CD4-positive, alpha-beta T cell treated with Interleukin-17A for 1 hour (primary cell): ENCODE measurements around the gene CDK19.
A peak's percentile ranks its signal among the peaks of the same experiment; 100 is the strongest.

ENCODE experiments used
- DNase-seq: peaks from one replicate; pipeline ENCODE4 v3.0.0-alpha.2; 2020

The CDK19 gene

DNA sequence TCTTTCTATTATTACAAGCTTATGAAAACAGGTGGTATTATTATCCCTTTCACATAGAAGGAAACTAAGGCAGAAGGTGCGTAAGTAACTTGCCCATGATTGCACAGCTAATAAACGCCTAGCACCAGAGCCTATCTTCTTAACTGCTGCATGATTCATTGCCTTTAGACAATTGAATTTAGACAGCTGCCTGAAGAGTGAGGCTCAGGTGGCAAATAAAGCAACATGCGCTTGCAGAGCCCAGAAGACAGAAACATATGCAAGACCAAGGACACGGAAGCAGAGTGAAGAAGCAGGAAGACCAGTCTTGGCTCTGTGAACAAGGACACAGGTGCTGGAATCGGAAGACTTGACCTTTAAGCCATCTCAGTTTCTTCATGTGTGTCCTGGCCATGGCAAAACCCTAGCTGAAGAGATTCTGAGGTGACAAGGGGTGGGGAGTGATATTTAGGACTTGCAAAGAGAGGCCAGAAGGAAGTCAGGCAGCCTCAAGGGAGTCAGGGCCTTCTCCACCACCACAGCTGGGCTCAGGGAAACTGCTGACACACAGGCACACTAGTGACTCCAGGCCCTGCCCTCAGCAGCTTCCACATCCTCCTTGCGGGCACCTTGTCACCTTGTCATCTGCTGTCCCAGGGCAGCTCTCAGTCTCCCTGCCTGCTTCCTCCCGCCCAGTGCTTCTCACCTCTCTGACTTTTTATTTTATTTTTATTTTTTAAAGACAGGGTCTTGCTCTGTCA lies 247.1 kb downstream of the CDK19 start:
- DNase-seq = peak; percentile 12

DNA sequence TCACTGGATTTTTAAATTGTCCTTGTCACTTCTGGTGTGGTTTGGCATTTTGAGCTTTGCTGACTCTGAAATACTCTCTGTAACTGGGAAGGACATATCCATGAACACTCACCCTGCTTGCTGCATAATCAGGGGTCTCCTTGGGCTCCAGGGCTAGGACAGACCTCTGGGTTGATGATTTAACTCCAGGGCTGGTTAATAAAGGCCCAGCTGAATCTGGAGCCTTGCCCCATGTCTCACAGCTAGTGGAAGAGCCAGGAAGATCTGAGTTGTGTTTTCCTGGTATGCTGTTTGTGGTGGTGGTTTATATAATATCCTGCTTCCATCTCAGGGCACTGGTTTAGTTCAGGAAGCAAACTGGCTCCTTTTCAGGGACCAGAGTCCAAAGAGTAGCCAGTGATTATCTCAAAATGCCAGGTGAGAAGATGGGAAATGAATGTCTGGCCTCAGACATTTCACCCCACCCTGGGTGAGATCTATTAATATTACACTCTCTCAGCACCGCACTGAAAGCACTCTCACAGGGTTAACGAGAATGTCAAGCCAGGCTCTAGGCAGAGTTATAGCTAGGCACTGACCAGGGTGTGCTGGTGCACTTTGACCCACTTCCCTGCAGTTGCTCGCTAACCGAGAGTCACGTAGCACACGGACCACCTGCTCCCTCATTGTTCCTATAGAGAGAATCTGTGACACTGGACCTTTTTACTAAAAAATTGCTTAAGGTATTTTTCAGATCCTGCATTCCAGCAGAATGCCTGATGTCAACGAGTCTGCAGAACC lies 248.7 kb downstream of the CDK19 start:
- no peak for DNase-seq

DNA sequence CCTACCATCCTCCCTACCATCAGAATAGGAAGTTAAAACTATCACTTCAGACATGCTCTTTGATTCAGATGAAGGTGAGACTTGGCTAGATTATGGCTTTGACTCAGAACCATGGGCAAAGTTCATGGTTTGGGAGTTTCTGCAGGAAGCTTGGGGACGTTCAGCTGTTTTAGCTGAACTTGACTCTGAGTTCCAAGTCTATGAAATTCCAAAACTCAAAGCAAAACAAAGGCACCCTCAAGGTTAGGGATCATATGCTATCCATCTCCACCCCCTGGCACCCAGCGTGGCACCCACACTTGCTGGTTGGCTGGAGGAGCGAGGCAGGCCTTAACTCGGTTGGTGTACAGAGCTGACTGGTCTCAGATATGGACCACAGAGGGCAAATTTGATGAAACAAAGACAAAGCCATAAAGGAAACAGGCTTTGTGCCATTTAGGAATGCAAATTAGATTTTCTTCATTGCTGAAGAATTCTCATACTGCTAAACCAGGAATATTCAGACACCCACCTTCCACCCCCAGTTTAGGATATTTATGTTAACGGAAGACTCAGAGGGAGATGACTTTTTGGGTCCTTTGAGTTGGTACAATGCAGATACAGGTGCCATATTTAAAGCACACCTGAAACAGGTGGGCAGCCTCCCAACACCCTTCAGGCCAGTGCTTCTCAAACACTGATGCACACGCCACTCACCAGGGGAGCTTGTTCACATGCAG lies 250.4 kb downstream of the CDK19 start:
- no peak for DNase-seq

DNA sequence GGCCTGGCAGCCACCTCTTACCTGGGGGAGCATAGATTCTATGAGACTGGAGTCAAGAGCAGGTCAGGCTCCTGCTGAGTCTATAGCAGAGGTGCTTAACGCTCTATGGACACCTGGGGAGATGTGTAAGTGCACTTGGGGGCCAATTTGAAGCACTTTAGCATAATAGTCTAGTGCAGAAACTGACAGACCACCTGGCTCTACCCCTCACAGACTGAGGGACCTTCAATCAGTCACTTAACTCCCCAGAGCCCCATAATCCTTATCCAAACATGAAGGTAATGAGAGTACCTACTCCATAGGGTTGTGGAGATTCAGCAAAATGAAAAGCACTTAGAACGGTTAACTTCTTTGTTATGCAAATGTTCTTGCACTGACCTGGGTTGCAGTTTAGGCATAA lies 251.6 kb downstream of the CDK19 start:
- DNase-seq = no peak

DNA sequence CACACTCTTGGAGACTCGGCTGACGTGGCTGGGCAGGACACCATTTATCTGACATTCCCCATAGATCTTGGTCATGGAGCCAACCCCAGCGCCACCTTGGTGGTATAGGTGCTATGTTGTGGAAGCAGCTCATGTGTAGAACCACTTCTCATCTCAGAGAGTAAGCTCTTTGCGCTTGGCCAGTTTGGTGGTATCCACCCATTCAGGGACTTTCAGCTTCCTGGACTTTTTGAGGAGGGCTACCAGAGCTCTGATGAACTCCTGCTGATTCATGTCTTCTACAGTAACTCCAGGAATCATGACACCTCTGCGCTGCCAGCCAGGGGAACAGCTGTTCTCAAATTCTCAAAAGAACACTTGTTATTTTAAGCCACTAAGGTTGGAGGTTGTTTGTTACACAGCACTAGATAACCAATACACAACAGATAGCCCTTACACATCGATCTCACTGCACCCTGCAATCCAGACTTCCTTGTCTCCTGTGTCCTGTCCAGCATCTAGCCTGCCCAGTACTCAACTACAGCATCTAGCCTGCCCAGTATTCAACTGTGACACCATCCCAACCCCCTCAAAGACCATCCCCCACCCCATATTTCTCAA lies 252.9 kb downstream of the CDK19 start:
- DNase-seq = no peak

DNA sequence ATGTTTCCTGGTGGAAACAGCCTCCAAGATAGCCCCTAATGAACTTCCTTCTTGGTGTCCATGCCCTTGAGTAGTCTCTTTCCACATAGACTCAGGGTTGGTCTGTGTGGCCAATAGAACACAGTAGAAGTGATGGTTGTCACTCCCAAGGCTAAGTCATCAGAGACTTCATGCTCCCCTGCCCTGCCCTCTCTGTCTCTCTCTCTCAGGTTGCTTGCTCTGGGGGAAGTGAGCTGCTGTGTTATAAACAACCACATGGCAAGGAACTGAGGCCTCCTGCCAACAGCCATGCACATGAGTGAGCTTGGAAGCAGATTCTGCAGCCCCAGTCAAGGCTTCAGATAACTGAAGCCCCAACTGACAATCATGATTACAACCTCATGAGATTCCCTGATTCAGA lies 253.6 kb downstream of the CDK19 start:
- no peak for DNase-seq

DNA sequence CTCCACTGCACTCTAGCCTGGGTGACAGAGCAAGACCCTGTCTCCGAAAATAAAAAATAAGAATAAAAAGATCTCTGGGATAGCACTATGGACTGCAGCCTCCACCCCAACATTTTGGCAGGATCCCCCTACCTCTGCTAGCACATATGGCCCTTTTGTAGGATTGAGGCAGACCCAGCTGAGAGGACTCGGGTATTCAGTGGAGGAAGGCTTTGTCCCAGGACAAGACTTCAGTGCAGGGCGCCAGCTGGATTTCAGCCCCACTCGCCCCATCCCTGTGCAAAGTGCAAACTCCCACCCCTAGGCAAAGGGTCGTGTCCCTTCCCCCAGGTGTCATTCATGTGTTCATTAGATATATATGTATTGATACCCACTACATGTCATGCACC lies 254.3 kb downstream of the CDK19 start:
- DNase-seq = no peak

DNA sequence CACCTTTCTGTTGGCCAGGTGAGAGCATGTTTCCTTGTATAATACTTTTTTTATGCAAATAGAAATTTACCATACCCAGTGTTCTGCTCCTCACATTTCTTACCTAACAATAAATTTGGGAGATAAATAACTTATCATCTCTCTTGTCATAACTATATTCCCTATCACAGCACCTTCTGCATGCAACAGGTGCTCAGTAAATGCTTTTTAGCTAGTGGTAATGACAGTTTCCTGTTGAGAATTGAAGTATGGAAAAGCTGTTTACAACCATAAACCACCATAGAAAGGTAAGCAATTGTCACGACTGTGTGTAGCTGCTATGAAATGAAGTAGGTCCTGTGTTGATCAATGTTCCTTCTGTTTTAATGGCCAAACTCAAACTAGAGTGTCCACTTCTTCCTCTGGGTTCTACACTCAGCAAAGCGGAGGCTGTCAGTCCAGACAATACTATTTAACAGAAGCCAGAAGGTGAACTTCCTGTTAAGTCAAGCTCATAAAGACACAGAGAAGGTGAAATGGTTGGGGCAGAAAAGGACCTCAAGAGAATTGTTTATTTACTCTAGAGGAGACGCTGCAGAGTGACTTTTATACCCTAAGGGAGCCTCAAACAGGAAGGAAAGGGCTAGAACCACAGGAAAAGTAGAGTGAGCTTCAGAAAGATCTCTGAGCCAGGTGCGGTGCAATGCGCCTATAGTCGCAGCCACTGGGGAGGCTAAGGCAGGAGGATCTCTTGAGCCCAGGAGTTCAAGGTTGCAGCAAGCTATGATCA lies 254.8 kb downstream of the CDK19 start:
- peak; percentile 39 for DNase-seq
